ENCODE results near the gene CRYBG2.
"Not testable (repeated sequence)": the region's sequence is repeated elsewhere in the genome, so short reads cannot be mapped to it uniquely, and the experiment has no call there.

Gene CRYBG2

DNA sequence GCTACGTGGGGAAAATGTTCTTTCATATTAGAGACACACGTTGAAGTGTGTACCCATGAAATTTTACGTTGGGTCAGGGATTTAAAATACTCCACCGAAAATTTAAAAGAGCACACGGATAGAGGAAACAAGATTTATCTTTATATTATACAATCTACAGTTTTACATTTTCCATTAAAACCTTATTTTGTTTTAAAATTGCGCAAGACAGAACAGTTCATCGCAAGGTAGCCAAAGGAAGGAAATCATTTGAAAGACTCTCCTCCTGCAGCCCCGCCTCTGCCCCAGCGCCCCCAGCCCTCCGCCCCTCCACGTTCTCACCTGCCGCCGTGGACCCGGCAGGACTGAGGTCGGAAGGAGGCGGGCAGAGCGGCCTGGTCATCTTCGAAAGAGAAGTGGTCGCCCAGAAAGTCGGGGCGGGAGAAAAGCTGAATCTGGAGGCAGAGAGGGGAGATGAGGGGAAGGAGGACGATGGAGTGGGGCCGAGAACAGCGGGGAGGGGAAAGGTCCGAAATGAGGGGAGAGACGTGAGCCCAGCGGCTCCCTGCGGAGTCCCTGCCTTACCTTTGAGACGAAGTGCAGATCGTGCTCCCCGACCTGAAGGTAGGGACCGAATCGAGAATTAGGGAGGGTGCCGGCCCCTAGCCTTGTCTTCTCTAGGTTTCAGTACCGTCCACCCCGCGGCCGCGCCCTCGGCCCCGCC, 18.0 kb downstream of the CRYBG2 start:
- DNase-seq (ENCODE audit: low read depth) = no peak
- TF ChIP-seq CTCF (IDR thresholded peaks at IDR 0.05; ENCODE audit: low read depth, low read length, missing control alignments) = no peak
- in situ Hi-C loops (cut with HindIII; ENCODE audit: low sequenced_read_pairs) = loop anchor here (5.0 kb wide), 1 partner anchor 64 kb away; no protein-coding TSS in a partner anchor
- H3K4me3 ChIP-seq (ENCODE audit: low read depth, low read length) = peak overlapping the region; percentile 49

DNA sequence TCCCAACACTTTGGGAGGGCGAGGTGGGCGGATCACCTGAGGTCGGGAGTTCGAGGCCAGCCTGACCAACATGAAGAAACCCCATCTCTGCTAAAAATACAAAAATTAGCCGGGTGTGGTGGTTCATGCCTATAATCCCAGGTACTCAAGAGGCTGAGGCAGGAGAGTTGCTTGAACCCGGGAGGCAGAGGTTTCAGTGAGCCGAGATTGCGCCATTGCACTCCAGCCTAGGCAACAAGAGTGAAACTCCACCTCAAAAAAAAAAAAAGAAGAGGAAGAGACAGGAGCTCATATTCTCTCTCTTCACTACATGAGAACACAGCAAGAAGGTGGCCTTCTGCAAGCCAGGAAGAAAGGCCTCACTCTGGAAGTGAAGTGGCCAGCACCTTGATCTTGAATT, 20.6 kb downstream of the CRYBG2 start:
- in situ Hi-C loops (cut with HindIII; ENCODE audit: low sequenced_read_pairs); H3K4me3 ChIP-seq (ENCODE audit: low read depth, low read length); DNase-seq (ENCODE audit: low read depth): not testable (repeated sequence)

DNA sequence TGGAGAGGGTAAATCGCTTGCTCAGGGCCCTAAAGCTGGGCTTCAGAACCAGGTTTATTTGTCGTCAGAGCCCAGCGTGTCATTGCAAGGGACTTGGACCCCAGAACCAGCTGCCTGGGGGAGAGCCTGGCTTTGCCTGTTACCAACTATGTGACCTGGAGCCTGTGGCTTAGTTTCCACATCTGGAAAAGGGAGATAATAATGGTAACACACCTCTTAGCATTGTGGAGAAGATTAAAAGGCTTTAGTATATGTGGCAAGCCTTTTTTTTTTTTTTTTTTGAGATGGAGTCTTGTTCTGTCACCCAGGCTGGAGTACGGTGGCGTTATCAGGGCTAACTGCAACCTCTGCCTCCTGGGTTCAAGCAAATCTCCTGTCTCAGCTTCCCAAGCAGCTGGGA, 23.7 kb downstream of the CRYBG2 start:
- in situ Hi-C loops (cut with HindIII; ENCODE audit: low sequenced_read_pairs) = no loop called here

DNA sequence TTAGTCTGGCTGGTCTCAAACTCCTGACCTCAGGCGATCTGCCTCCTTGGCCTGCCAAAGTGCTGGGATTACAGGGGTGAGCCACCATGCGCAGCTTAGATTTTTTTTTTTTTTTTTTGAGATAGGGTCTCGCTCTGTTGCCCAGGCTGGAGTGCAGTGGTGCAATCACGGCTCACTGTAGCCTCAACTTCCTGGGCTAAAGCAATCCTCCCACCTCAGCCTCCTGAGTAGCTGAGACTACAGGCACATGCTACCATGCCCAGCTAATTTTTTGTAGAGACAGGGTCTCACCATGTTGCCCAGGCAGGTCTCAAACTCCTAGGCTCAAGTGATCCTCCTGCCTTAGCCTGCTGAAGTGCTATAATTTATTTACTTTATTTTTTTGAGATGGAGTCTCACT, 24.6 kb downstream of the CRYBG2 start:
- DNase-seq (ENCODE audit: low read depth); in situ Hi-C loops (cut with HindIII; ENCODE audit: low sequenced_read_pairs): not testable (repeated sequence)

More for the DNA sequence above, 23.7 kb downstream of the CRYBG2 start:
- TF ChIP-seq CTCF (IDR thresholded peaks at IDR 0.05; ENCODE audit: low read depth, low read length, missing control alignments) = no peak
- H3K4me3 ChIP-seq (ENCODE audit: low read depth, low read length) = no peak overlapping the region
- DNase-seq (ENCODE audit: low read depth) = no peak

DNA sequence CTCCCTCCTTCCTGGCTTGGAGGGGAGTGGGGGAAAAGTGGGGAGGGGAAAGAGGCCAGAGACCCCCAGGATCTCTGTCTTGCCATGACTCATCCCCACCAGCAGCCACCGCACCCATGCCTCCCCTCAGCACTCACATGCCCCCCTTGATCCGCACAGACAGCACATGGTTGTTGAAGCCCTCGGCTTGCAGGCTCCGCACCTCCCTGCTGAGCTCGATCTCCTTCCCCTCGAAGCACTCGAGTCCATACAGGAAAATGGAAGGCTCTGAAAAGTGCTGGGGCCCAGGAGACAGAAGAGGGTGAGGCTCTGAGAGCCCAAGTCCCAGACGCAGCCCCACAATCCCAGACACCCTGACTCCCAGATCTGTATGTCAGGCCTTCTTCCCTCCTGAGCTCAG, 25.3 kb downstream of the CRYBG2 start:
- H3K4me3 ChIP-seq (ENCODE audit: low read depth, low read length) = no peak overlapping the region
- no peak for DNase-seq (ENCODE audit: low read depth)
- no peak for TF ChIP-seq CTCF (IDR thresholded peaks at IDR 0.05; ENCODE audit: low read depth, low read length, missing control alignments)
- in situ Hi-C loops (cut with HindIII; ENCODE audit: low sequenced_read_pairs) = no loop called here

More for the DNA sequence above, 24.6 kb downstream of the CRYBG2 start:
- not testable (repeated sequence) for H3K4me3 ChIP-seq (ENCODE audit: low read depth, low read length)

DNA sequence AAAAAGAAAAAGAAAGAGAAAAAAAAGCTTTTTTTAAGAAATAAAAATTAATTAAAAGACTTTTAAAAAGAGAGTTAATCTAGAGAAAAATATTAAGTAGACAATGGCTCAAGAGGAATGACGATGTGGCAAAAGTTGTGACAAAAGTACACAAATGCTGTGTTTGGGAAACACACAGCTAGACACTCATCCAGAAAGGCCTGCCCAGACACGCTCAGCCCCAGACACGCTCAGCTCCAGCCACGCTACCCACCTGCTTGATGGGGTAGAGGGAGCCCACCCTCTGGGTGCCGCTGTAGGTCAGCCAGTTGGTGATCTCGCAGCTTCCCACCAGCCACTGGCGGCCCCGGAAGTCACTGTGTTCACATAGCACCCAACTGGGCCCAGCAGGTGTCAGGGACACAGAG, 26.0 kb downstream of the CRYBG2 start:
- DNase-seq (ENCODE audit: low read depth) = no peak
- TF ChIP-seq CTCF (IDR thresholded peaks at IDR 0.05; ENCODE audit: low read depth, low read length, missing control alignments) = no peak
- no peak overlapping the region for H3K4me3 ChIP-seq (ENCODE audit: low read depth, low read length)
- in situ Hi-C loops (cut with HindIII; ENCODE audit: low sequenced_read_pairs) = no loop called here

DNA sequence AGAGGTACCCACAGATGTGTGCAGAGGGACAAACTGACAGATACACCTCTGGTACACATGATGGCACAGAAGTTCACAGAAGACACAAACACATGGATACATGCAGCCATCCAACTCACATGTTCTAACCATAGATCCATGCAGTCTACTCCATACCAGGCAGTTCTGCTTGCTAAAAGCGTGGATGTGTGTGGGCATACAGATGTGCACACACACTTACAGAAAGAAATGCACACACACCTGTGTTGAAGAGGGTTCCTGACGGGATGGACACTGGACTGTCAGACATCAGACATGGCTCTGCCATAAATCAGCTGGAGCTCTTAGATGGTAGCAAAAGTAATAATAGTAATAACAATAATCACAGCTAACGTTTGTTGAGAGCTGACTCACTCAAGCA, 29.4 kb downstream of the CRYBG2 start:
- in situ Hi-C loops (cut with HindIII; ENCODE audit: low sequenced_read_pairs) = no loop called here
- no peak for TF ChIP-seq CTCF (IDR thresholded peaks at IDR 0.05; ENCODE audit: low read depth, low read length, missing control alignments)
- H3K4me3 ChIP-seq (ENCODE audit: low read depth, low read length) = no peak overlapping the region
- DNase-seq (ENCODE audit: low read depth) = no peak

GRCh38 chr1:26323382-26323781, 30.5 kb downstream of the CRYBG2 start:
- no peak for TF ChIP-seq CTCF (IDR thresholded peaks at IDR 0.05; ENCODE audit: low read depth, low read length, missing control alignments)
- DNase-seq (ENCODE audit: low read depth) = no peak
- no peak overlapping the region for H3K4me3 ChIP-seq (ENCODE audit: low read depth, low read length)
- in situ Hi-C loops (cut with HindIII; ENCODE audit: low sequenced_read_pairs) = no loop called here

Measured in astrocyte of the cerebellum (primary cell).